Measurements from ENCODE around the gene SATB2.
A peak's percentile ranks its signal among the peaks of the same experiment; 100 is the strongest.

SATB2 gene

DNA sequence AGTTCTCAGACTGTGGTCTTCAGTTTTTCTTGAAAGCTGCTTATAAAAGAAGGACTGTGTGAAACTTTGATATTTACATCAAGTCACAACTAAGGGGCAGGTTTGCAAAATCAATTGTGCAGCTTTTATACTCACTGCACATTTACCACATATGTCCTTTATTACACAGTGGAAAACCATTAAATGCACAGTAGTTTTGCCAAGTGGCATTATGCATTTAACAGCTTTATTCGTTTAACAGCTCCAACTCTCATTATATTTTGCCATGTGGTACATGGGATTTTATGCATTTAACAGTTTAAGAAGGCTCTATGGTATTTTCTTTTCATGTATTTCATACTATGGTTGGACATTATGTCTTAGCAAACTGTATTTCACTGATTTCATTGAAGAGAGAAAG, 135.6 kb downstream of the SATB2 start:
- no peak for DNase-seq (ENCODE audit: low read depth)
- no peak overlapping the region for H3K4me3 ChIP-seq (ENCODE audit: control insufficient read depth, low read depth, low read length)
- TF ChIP-seq, protein P1, sequence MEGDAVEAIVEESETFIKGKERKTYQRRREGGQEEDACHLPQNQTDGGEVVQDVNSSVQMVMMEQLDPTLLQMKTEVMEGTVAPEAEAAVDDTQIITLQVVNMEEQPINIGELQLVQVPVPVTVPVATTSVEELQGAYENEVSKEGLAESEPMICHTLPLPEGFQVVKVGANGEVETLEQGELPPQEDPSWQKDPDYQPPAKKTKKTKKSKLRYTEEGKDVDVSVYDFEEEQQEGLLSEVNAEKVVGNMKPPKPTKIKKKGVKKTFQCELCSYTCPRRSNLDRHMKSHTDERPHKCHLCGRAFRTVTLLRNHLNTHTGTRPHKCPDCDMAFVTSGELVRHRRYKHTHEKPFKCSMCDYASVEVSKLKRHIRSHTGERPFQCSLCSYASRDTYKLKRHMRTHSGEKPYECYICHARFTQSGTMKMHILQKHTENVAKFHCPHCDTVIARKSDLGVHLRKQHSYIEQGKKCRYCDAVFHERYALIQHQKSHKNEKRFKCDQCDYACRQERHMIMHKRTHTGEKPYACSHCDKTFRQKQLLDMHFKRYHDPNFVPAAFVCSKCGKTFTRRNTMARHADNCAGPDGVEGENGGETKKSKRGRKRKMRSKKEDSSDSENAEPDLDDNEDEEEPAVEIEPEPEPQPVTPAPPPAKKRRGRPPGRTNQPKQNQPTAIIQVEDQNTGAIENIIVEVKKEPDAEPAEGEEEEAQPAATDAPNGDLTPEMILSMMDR (conservative IDR thresholded peaks at IDR 0.05; ENCODE audit: control insufficient read depth, insufficient read depth, low read depth, low read length), result no peak

DNA sequence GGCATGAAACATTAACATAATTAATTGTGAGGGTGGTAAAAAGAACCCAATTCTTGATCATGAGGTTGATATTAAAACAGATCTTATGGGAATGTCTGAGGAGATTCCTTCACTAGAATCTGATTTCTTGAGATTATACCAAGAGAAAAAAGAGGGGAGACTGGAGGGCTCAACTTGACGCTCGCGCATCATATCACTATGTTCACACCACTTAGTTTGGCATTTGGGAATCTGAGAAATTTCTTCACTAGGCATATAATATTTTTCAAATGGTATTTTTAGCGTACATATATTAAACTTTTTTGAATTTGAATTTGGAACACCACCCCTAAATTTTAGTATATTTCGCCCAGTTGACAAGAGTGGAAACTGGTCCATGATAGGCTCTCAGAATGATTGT, 140.1 kb downstream of the SATB2 start:
- H3K4me3 ChIP-seq (ENCODE audit: control insufficient read depth, low read depth, low read length), result no peak overlapping the region
- TF ChIP-seq, protein P1 (conservative IDR thresholded peaks at IDR 0.05; ENCODE audit: control insufficient read depth, insufficient read depth, low read depth, low read length), result no peak
- DNase-seq (ENCODE audit: low read depth), result no peak

DNA sequence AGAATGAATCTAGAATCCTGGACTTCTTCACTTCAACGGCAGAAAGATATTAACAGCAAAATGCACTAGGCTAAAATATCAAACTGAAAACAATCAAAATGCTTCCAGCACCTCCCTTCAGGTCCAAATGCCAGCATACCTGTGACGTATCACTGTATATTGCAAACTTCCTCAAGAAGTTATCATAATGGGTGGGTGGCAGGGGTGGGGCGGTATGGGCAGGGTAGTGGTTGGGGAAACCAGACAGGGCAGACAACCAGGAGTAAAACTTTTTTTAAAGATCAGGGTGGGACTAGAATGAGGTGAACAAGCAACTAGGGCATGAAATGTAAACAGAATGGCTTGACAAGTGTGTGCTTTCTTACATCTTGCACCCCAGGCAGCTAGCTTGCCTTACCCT, 140.9 kb downstream of the SATB2 start:
- TF ChIP-seq, protein P1 (conservative IDR thresholded peaks at IDR 0.05; ENCODE audit: control insufficient read depth, insufficient read depth, low read depth, low read length), result no peak
- no peak overlapping the region for H3K4me3 ChIP-seq (ENCODE audit: control insufficient read depth, low read depth, low read length)
- DNase-seq (ENCODE audit: low read depth), result no peak

DNA sequence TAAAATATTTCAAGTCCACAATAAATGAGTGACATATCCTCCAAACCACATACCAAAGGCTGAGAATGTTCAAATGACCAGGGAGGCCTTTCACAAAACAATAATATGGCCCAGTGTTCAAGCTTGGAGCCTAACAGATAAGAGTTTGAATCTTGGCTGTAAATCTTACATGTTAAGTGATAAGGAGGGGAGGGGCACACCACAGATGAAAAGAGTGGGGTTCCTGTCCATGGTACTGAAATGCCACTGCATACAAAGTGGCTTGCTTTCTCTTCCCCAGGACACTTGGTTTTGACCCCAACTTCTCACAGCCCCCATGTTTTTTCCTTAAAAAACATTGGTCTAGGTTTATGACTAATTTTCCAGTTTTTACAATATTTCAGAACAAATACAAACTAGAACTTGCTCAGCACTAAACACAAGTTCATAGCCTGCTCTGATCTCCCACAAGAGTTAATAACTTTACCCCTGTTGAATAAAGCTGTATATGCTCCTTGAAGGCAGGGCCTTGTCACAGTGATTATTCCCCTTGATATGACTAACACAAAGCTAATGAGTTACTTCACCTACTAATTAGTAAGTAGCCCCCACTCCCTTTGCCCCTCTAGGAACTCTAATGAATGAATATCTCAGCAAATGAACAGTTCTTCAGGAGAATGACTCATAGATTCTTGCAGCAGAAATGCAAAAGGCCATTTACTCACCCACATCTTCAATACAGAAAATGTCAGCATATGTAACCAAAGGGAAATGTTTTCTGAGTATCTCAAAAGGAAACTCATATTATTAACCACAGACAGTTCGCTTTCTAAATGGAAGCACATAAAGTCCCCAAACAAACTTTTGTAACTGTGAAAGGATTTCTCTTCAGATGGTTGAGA, 142.2 kb downstream of the SATB2 start:
- no peak overlapping the region for H3K4me3 ChIP-seq (ENCODE audit: control insufficient read depth, low read depth, low read length)
- peak; percentile 64 for DNase-seq (ENCODE audit: low read depth)
- TF ChIP-seq, protein P1 (conservative IDR thresholded peaks at IDR 0.05; ENCODE audit: control insufficient read depth, insufficient read depth, low read depth, low read length), result no peak

DNA sequence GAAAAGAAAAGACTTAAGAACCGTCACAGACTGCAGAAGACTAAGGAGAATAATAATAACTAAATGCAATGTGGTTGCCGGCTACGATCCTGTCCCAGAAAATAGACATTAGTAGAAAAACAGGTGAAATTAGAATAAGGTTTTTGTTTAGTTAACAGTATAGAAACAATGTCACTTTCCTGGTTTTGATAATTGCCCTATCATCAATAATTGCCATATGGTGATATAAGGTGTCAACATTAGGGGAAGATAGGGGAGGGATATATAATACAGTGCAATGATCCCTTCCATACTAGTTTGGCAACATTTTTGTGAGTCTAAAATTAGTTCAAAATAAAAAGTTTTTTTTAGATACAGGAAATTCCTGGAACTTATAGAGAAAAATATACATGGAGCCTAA, 144.8 kb downstream of the SATB2 start:
- H3K4me3 ChIP-seq (ENCODE audit: control insufficient read depth, low read depth, low read length), result no peak overlapping the region
- DNase-seq (ENCODE audit: low read depth), result no peak
- TF ChIP-seq, protein P1 (conservative IDR thresholded peaks at IDR 0.05; ENCODE audit: control insufficient read depth, insufficient read depth, low read depth, low read length), result no peak

DNA sequence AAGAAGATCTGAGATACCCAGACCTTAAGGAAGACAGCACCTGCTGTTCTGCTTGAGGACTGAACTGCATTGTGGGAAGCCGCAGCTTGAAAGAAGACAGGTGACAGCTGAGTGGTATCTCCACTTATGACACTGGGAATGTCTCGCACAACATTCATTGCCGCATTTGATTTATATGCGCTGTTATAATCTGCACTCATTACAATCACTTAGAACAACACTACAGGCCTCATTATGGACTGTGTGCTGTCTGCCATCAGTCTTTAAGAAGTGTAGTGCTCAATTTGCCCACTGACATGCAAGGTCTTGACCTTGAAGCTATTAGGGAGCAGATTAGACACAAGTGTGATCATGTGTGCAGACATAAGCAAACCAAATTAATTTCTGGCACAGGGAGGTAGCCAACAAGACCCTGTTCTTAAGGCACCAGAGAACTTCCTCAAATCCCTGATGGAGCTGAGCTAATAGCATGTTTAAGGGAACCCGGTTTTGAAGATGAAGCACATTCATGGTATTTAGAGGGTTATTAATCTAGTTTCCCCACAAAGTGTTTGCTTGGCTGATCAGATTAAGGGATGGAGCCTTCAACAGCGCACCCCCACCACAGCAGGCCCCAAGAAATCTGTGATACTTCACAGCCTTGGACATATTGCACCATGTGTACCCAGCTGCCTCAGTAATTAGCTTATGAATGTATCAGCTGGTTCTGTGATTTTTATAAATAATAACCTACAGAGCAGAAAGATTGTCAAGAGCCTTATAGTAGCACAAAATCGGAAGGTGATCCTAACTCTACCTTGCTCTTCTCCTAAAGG, 146.8 kb downstream of the SATB2 start:
- DNase-seq (ENCODE audit: low read depth), result no peak
- H3K4me3 ChIP-seq (ENCODE audit: control insufficient read depth, low read depth, low read length), result no peak overlapping the region
- TF ChIP-seq, protein P1 (conservative IDR thresholded peaks at IDR 0.05; ENCODE audit: control insufficient read depth, insufficient read depth, low read depth, low read length), result no peak
